CD4-positive, alpha-beta T cell treated with Interleukin-17A for 4 hours (primary cell): ENCODE measurements around the gene TLCD2.
"Not testable (repeated sequence)": the region's sequence is repeated elsewhere in the genome, so short reads cannot be mapped to it uniquely, and the experiment has no call there.

Experiments
- DNase-seq: peaks from one replicate; pipeline ENCODE4 v3.0.0-alpha.2; 2020; ENCODE audit warnings: mixed read lengths

The TLCD2 gene, protein sequence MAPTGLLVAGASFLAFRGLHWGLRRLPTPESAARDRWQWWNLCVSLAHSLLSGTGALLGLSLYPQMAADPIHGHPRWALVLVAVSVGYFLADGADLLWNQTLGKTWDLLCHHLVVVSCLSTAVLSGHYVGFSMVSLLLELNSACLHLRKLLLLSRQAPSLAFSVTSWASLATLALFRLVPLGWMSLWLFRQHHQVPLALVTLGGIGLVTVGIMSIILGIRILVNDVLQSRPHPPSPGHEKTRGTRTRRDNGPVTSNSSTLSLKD

DNA sequence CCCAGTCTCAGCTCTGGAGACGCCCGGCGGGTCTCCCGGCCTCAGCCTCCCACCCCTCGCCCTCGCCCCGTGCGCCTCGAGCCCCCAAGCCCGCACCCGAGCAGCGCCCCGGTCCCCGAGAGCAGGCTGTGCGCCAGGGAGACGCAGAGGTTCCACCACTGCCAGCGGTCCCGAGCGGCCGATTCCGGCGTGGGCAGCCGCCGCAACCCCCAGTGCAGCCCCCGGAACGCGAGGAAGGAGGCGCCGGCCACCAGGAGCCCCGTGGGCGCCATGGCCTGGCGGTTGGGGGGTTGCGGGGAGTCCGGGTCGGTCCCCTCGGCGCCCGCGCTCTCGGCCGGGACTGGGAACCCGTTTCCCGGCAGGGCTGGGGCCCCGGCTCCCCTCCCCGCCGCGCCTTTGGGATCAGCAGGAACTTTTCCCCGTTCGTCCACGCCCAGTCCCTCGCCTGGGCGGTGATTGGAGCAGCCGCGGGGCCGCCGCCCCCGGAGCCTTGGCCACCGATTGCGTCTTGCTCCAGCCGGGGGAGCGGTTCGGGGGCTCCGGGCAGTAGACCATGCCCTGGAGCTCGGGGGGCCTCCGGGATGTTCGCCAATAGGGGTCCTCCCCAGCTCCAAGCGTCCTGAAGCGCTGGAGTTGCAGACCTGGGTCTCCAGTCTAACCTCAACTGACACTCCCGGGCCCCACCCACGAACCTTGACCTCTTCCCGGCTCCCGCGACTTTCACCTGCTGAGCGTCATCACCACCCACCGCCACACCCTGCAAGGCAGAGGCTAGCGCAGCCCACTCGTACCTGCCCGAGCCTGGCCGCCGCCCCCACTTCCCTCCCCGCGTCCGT lies at the start of gene TLCD2:
Gene TLCD2, minus strand, starts transcription at position 407 of the 836 bp plus-strand sequence. Its CDS starts 135 bp downstream, at position 272.
- peak; percentile 30 for DNase-seq

DNA sequence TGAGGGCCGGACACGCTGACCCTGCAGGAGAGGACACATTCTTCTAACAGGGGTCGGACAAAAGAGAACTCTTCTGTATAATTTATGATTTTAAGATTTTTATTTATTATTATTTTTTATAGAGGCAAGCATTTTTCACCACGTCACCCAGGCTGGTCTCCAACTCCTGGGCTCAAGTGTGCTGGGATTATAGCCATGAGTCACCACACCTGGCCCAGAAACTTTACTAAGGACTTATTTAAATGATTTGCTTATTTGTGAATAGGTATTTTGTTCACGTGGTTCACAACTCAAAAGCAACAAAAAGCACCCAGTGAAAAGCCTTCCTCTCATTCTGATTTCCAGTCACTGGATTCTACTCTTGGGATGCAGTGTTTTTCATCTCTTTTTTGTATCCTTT lies 49.4 kb upstream of the TLCD2 start:
- no peak for DNase-seq

DNA sequence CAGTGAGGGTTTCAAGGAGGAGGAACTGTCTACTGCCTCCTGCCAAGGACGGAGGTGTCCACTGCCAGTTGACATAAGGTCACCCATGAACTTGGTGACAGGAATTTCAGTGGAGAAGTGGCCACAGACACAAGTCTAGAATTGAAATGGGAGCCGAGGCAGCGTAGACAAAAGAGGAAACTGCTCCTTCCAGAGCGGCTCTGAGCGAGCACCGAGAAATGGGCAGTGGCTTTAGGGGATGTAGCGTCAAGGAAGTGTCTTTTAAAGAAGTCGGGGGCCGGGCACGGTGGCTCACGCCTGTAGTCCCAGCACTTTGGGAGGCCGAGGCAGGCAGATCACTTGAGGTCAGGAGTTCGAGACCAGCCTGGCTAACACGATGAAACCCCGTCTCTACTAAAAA lies 48.6 kb upstream of the TLCD2 start:
- DNase-seq = no peak

DNA sequence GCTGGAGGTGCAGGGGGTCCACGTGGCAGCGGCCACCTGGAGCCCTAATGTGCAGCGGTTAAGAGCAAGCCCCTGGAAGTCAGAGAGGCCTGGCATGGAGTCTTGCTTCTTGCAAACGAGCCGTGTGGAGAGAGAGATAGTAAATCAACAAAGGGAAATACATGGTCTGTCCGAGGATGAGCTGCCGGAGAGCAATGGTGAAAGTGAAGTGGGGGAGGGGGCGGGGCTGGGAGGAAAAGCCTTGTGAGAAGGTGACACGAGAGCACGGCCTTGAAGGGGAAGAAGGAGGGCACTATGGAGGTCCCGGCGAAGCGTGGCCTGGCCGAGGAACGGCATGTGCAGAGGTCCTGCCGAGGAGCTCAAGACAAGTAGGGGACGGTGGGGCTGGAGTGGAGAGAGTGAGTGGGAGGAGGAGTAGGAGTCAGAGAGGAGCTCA lies 45.7 kb upstream of the TLCD2 start:
- DNase-seq = no peak

DNA sequence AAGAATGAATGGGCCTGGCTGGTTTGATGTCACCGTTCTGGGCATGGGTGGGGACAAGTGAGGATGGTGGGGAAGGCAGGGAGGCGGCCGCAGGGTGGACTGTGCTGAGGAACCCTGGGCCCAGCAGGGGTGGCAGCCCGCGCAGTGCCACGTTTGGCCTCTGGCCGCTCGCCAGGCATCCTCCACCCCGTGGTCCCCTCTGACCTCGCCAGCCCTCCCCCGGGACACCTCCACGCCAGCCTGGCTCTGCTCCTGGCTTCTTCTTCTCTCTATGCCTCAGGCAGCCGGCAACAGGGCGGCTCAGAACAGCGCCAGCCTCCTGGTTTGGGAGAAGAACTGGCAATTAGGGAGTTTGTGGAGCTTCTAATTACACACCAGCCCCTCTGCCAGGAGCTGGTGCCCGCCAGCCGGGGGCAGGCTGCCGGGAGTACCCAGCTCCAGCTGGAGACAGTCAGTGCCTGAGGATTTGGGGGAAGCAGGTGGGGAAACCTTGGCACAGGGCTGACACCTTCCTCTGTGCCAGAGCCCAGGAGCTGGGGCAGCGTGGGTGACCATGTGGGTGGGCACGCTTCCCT lies 45.2 kb upstream of the TLCD2 start:
- DNase-seq = no peak

DNA sequence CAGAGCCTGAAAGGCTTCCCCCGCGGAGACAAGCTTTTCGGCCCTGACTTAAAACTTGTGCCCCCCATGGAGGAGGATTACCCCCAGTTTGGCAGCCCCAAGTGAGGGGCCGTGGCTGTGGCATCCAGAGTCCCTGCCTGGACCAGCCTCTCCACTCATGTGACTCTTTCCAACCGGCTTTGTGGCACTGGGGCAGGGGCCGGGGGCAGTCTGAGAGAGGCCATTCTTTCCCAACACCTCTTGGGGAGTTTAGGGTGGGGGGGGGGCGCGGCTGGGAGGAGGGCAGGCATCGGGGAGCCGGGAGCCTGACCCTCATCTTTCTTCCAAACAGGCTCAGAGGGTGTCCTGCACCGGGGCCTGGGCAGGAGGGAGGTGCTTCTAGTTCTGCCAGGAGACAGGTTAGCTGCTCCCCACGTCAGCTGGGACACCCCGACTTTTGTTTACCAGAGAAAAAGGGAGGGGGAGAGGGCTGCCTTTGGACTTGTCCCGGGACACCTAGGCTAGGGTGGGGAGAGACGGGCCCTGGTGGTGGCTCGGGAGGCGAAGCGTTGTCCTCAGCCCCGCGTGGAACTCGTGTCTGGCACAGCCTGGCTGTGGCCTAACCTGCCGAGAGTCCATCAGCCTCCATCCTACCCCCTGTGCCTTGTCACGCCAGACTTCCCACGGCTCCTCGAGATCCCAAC lies 44.4 kb upstream of the TLCD2 start:
- DNase-seq = no peak

DNA sequence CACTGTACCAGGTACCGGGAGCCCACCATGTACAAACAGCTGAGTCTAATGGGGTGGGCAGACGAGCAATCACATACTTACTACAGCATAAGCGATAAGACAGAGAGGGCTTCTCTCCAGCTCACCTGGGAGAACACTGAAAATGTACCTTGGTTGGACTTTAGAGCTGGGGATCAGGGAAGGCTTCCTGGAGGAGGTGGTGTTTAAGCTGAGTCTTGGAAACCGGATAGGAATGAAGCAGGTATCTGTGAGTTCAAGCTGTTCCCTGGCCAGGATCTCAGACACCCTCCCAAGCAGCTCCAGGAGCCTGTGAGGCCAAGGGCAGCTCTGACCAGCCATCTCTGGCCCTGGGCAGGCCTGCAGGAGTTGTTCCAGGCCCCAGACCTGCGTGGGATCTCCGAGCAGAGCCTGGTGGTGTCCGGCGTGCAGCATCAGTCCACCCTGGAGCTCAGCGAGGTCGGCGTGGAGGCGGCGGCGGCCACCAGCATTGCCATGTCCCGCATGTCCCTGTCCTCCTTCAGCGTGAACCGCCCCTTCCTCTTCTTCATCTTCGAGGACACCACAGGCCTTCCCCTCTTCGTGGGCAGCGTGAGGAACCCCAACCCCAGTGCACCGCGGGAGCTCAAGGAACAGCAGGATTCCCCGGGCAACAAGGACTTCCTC lies 43.7 kb upstream of the TLCD2 start:
- no peak for DNase-seq

DNA sequence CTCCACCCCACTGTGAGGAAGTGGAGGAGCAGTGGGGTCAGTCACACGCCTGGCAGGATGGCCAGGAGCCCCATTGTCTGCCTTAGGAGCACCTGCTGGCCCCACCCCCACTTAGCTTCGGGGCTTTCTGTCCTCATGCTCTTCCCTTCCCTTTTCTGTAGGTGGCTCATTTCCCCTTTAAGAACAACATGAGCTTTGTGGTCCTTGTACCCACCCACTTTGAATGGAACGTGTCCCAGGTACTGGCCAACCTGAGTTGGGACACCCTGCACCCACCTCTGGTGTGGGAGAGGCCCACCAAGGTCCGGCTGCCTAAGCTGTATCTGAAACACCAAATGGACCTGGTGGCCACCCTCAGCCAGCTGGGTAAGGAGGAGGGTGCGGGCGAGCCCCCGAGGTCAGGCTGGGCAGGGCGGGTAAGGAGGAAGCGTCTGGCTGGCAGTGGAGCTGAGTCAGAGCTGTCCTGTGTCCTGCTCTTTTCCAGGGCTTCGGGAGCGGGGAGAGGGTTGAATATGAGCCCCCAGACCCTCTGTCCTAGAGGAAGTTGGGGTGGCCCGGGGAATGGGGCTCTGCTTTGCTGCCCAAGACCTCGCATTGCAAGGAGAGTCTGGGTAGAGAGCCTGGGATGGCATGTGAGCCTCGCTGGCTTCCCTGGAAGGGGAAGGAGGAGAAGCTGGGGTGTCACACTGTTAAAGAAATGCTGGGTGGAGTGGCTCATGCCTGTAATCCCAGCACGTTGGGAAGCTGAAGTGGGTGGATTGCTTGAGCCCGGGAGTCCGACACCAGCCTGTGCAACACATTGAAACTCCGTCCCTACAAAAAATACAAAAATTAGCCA lies 42.5 kb upstream of the TLCD2 start:
- DNase-seq = no peak

DNA sequence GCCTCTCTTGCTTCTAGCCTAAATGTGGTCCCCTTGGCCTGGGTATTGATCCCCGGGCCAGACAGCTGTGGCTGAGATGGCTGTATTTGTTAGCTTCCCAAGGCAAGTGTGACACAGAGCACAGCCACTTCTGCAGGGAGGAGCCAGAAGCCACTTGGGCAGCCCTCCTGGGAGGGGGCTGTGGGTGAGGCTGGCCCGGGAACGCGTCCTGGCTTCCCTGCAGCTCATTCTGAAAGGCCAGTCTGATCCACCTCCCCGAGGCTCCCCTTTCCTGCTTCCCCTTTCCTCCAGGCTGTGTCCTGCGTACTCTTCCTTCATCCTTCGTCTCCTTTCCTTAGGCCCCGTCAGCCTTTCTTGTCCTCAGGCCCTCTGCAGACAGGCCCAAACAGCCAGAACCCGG lies 40.5 kb upstream of the TLCD2 start:
- no peak for DNase-seq

DNA sequence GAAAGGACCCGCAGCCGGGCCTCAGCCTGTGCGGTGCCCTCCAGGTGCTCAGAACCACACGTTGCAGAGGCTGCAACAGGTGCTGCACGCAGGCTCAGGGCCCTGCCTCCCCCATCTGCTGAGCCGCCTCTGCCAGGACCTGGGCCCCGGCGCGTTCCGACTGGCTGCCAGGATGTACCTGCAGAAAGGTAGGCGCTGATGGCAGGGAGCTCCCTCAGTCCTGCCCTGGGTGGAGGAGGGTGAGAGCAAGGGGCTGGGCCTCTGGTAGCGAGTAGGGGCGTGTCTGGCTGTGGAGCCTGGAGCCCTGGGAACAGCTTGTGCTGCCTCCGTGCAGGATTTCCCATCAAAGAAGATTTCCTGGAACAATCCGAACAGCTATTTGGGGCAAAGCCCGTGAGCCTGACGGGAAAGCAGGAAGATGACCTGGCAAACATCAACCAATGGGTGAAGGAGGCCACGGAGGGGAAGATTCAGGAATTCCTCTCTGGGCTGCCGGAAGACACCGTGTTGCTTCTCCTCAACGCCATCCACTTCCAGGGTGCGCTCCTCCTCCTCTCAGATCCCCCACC lies 36.9 kb upstream of the TLCD2 start:
- no peak for DNase-seq

DNA sequence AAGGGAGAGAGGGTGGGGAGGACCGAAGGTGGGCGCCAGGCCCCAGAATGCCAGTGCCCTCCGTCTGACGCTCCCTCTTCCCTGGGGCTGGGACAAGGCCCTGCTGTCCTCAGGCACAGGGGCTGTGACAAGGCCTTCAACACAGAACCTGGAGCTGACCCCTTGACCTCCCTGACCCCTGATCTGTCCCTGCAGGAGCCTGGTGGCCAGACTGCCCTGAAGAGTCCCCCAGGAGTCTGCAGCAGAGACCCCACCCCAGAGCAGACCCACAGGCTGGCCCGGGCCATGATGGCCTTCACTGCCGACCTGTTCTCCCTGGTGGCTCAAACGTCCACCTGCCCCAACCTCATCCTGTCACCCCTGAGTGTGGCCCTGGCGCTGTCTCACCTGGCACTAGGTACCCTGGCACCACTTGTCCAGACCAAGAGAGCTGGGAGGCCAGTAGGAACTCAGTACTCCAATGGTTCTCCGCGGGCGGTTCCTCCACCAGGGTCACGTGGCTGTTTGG lies 35.4 kb upstream of the TLCD2 start:
- DNase-seq = no peak

DNA sequence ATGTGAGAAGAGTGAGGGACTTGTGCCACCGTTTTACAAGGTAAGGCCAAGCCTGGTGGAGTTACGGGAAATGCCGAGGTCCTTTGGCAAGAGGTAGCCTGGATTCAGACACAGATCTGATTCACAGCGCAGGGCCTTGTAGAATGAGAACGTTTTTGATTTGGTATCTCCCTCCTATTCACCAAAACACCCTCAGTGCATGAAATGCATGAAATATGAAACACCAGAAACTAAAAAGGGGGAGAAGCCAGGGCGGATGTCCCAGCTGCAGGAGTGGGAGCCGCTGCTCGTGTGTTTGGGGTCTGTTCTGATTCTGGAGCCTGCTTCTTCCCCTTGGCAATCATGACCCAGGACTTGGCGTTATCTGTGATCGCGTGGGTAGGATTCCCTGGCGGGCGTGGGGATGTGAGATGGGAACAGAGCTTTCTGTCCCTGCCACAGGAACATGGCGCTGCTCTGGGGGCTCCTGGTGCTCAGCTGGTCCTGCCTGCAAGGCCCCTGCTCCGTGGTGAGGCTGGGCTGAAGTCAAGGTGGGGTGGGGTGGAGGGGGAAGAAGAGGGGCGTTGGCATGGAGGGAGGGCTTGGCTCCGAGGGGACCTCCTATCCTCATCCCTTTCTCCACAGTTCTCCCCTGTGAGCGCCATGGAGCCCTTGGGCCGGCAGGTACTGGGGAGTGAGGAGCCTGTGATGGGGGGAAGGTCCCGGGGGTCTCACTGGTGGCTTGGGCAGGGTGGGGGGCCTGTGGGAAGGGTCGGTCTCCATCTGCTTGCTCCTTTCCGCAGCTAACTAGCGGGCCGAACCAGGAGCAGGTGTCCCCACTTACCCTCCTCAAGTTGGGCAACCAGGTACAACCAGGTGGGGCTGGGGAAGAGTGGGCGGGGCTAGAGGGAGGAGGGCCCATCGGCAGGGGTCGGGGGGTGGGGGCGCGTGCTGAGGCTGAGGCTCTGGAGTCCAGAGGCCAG lies 34.7 kb upstream of the TLCD2 start:
- no peak for DNase-seq

DNA sequence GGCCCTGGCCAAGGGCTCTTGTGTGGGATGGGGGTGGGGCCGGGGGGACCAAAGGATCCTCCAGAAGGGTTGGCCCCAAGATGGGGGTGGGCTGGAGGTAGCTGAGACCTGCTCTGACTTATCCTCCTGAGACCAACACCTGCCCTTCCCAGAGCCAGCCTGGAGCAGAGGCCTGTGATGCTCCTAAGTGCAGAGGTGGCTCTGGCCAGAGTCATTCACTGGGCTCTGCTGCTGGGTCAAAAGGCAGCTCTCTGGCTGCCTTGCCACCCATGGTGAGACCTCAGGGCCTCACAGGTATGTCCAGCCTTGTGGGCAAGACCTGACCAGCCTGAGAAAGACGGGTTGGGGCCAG lies 32.9 kb upstream of the TLCD2 start:
- DNase-seq = no peak

DNA sequence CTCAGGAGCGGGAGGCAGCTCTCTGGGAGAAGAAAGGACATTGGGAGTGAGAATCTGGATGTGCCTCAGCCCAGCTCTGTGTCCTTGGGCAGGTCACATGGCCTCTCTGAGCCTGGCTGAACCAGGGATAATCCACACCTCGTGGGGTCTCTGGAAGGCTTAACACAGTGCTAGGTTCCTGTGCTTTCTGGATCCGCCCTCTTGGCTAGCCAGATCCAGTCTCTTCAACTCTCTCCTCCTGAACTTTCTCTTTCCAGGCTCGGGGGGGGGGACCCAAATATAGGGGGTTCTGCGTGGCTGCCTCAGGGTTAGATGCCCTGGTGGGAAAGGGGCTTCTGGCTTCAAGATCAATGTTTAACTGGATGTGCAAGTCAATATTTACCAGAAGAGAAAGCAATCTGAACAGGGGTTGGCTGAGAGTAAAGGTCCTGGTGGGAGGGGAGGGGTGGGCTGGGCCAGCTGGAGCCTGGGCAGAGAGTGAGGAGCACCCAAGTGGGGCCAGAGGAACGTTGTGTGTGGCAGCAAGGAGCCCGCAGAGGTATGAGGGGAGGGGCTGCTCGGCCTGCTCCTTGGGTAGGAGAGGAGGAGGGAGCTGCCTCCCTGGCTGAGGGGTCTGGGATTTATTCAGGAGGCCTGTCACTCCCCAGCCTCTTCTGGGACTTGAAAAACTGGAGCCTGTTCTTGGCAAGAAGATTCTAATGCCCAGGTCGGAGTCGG lies 32.4 kb upstream of the TLCD2 start, which contains the start of gene SERPINF2:
Gene SERPINF2, plus strand, starts transcription at position 501 of the 717 bp plus-strand sequence. CDS start 2,125 bp downstream, outside the sequence.
- no peak for DNase-seq

DNA sequence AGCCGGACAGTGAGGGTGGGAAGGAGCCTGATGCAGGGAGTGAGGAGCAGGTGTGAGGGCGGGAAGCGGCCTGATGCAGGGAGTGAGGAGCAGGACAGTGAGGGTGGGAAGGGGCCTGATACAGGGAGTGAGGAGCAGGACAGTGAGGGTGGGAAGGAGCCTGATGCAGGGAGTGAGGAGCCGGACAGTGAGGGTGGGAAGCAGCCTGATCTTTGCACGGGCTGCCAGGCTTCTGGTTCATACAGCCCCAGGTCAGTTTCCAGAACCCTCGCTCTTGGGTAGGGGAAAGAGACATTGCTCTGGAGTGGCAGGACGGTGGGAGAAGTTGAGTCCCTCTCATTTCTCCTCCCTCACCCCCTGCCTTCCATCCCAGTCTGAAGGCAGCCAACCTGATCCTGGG lies 31.7 kb upstream of the TLCD2 start:
- not testable (repeated sequence) for DNase-seq

DNA sequence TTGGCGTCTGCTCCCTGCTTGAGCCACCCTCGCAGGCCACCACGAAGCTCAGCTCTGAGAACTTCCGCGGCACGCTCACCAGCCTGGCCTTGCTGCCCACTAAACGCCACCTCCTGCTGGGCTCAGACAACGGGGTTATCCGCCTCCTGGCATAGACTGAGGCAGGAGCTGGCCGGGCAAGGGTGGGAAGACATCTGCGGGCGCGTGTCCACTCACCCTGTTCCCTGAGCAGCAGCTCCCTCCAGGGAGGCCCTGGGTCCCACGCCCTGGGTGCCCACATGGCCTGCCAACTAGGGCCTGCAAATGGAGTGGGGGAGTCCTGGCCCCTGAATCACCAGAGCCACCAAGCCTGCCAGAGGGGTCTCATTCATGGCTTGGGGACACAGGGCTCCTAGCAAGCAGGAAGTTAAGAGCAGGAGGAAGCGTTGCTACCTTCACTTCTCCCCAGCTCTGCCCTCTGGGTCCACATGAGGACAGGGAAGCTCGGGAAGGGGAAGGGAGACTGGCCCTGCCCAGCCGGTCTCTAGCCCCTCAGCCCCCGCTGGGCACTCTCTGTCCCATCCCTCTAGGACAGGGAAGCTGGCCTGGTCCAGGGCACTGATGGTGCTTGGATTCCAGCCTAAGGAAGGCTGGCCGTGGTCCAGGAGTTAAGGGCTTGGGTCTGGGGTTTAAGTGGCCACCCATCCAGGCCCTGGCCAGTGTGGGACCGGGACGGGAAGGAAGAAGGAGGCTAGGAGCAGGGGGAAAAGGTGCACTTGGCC lies 27.5 kb upstream of the TLCD2 start:
- no peak for DNase-seq

DNA sequence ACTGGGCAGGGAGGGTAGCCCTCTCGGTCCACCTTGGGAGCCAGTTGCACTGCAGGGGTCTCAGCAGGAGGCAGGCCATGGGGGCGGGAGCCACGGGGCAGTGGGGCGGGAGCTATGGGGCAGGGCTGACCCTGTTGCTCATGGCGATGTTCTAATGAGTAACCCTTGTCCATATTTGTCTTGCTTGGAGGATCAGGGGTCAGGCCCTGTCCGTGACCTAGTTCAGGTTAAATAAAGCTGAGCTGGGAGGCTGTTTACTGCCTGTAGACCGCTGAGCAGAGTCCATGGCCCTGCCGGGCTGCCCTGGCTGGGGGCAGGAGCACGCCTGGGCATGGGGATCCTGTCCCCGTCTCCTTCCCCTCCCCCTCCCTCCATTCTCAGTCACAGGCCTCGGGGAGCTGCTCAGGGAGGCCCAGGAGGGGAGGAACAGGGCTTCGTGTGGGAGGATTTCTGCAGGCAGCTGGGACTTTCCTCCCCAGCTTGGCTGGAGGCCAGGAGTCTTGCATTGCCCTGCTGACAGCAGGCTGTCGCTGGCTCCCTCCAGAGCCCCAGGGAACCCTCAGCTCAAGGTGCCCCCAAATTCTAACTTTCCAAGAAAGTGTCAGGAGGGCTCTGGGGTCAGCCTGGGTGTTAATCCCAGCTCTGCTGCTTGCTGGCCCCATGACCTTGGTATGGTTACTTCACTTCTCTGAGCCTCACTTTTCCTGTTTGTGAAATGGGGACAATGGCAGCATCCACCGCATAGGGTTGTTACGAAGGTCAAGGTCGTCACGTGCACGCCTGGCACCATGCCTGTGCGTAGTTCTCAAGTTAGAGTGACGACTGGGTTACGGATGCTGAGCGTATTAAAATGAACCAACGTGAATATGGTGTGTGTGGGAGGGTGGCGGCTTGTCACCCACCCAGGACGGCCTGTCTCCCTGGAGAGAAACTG lies 26.4 kb upstream of the TLCD2 start:
- DNase-seq = no peak
